Activated T-cell treated with anti-CD3 and anti-CD28 coated beads, Interleukin-2, amount 50 U/mL, for 24 hours (primary cell): ENCODE results near the gene PEX11B.
"Not testable (repeated sequence)": the region's sequence is repeated elsewhere in the genome, so short reads cannot be mapped to it uniquely, and the experiment has no call there.

ENCODE experiments used
- DNase-seq: peaks from one replicate; pipeline ENCODE4 v3.0.0-alpha.2; 2020
- H3K27ac Mint-ChIP-seq: 2 replicates; pipeline ENCODE4 v1.8.0; 2020; ENCODE audit warnings: mild to moderate bottlenecking, mixed read lengths
- H3K27me3 Mint-ChIP-seq: 2 replicates; pipeline ENCODE4 v1.8.0; 2020; ENCODE audit warnings: mixed read lengths
- H3K36me3 Mint-ChIP-seq: 2 replicates; pipeline ENCODE4 v1.8.0; 2020; ENCODE audit warnings: low read depth, mixed read lengths
- H3K4me1 Mint-ChIP-seq: 2 replicates; pipeline ENCODE4 v1.8.0; 2020; ENCODE audit warnings: low read depth, mixed read lengths
- H3K4me3 Mint-ChIP-seq: 2 replicates; pipeline ENCODE4 v1.8.0; 2020; ENCODE audit warnings: mild to moderate bottlenecking, moderate library complexity, mixed read lengths
- H3K9me3 Mint-ChIP-seq: 2 replicates; pipeline ENCODE4 v1.8.0; 2020; ENCODE audit warnings: mixed read lengths

The PEX11B gene

DNA sequence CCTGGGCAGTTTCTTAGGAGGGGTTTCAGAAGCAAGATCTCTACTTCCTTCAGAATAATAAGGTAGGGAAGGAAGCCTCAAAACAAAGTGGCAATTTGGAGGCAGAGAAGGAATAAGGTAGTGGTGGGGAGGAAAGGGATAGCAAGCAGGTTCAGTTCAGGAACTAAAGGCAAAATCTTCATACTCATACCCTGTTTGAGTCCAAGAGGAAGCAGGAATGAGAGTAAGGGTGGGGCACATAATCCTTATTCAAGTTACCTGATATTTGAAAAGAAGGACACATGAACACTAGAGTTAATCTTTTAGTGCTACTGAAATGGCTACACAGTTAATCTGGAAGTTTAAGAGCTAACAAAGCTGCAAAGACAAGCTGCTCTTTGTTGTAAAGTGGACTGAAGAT lies 17.2 kb upstream of the PEX11B start:
- peaks cover 57% of the 10 kb centered on the region for H3K36me3 Mint-ChIP-seq
- H3K27me3 Mint-ChIP-seq, result no peaks in the 10 kb centered on the region
- H3K4me1 Mint-ChIP-seq, result peaks cover 26% of the 10 kb centered on the region
- DNase-seq, result no peak
- H3K27ac Mint-ChIP-seq, result peak overlapping the region; percentile 7
- H3K9me3 Mint-ChIP-seq, result no peaks in the 10 kb centered on the region
- no peak overlapping the region for H3K4me3 Mint-ChIP-seq

DNA sequence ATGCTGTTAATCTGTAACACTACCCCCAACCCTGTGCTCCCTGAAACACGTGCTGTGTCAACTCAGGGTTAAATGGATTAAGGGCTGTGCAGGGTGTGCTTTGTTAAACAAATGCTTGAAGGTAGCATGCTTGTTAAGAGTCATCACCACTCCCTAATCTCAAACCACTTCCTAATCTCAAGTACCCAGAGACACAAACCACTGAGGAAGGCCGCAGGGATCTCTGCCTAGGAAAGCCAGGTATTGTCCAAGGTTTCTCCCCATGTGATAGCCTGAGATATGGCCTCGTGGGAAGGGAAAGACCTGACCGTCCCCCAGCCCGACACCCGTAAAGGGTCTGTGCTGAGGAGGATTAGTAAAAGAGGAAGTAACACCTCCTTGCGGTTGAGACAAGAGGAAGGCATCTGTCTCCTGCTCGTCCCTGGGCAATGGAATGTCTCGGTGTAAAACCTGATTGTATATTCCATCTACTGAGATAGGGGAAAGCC lies 14.0 kb upstream of the PEX11B start:
- H3K4me3 Mint-ChIP-seq, result peak overlapping the region; percentile 45
- not testable (repeated sequence) for H3K9me3 Mint-ChIP-seq
- DNase-seq, result peak; percentile 70

DNA sequence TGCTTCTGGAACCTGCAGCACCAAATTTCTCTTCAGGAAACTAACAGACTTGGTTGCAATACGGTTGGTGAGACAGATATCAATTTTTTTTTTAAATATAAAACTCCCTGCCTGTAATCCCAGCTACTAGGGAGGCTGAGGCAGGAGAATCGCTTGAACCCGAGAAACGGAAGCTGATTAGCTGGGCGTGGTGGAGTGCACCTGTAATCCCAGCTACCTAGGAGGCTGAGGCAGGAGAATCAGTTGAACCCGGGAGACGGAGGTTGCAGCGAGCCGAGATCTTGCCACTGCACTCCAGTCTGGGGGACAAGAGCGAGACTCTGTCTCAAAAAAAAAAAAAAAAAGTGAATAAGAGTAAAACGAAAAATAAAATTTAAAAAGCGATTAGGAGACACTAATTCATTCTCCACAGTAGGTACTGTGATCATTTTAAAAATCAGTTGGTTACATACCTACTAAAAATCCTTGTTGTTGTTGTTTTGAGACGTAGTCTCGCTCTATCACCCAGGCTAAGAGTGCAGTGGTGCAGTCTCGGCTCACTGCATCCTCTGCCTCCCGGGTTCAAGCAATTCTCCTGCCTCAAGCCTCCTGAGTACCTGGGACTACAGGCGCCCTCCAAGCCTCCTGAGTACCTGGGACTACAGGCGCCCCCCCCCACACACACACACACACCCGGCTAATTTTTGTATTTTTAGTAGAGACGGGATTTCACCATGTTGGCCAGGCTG lies 9.6 kb upstream of the PEX11B start:
- Mint-ChIP-seq H3K4me1 (peaks cover 38% of the 10 kb centered on the region), H3K9me3 (no peaks in the 10 kb centered on the region), H3K36me3 (peaks cover 33% of the 10 kb centered on the region), H3K27me3 (no peaks in the 10 kb centered on the region), H3K4me3 (no peak overlapping the region), H3K27ac (no peak overlapping the region)
- DNase-seq, result no peak

More for the DNA sequence above, 14.0 kb upstream of the PEX11B start:
- Mint-ChIP-seq H3K36me3 (peaks cover 55% of the 10 kb centered on the region), H3K4me1 (peaks cover 31% of the 10 kb centered on the region), H3K27ac (peak overlapping the region; percentile 91)
- not testable (repeated sequence) for H3K27me3 Mint-ChIP-seq

DNA sequence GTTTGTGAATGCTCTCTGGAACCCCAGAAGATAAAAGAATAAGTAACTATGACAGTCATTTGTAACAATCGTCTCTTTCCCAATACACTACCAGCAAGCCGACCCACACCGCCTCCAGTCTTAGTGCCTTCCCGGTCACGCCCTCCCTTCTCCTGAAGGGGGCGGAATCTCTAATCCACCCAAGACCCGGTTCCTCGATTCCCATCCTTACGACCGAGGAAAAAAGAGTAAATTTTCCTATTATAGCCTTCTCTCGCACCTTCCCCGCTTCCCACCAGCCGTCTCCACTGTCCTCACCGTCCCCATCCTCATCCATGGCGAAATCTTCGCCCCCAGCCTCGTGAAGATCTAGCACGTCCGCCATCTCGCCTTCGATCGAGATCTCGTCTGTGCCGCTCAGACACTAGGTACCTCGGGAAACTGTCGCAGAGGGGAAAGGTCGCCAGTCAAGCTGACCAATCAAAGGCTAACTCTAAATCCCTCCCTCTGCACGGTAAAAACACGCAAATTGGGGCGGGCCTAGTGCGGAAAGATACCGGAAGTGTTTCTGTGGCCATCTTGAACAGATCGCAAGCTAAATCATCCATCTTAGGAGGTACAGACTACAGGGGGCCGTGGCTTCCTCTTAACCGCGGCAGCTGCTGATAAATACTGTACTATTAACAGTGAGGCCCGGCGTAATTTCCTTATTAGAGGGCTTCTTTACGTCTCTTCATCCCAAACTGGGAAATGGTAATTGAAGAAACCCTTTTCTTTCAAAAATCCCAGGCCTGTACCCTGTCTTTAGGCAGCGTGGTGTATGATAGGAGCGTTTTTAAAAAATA lies 8.8 kb upstream of the PEX11B start, which contains the start of gene RBM8A:
Gene RBM8A (minus strand): TSS at position 422 of the 824 bp plus-strand sequence. CDS start 58 bp downstream, at position 364.
- no peaks in the 10 kb centered on the region for H3K27me3 Mint-ChIP-seq
- H3K4me3 Mint-ChIP-seq, result no peak within 1 kb of the TSS
- H3K36me3 Mint-ChIP-seq, result peaks cover 37% of the 10 kb centered on the region
- peaks cover 33% of the 10 kb centered on the region for H3K4me1 Mint-ChIP-seq
- H3K27ac Mint-ChIP-seq, result no peak within 1 kb of the TSS
- no peaks in the 10 kb centered on the region for H3K9me3 Mint-ChIP-seq
- peak; percentile 91 for DNase-seq

DNA sequence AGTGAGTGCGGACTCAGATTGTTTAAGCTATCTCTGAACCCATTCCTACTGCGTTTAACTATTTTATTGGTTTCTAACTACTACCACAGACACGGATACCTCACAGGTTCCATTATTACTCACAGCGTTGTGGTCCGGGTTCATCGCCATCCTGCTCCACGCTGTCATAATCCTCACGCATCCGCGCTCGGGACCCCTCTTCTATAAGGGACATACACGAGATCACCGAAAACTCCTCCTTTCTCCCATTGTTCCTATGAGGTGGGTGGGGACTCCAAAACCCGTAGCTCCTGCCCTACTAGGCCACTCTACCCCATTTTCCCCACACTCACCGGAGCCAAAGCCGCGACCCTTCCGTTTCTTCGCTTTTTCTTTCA lies 8.2 kb upstream of the PEX11B start:
- Mint-ChIP-seq H3K36me3 (peaks cover 37% of the 10 kb centered on the region), H3K9me3 (no peaks in the 10 kb centered on the region), H3K27me3 (no peaks in the 10 kb centered on the region), H3K4me1 (peaks cover 32% of the 10 kb centered on the region), H3K27ac (no peak overlapping the region), H3K4me3 (no peak overlapping the region)
- peak; percentile 75 for DNase-seq

DNA sequence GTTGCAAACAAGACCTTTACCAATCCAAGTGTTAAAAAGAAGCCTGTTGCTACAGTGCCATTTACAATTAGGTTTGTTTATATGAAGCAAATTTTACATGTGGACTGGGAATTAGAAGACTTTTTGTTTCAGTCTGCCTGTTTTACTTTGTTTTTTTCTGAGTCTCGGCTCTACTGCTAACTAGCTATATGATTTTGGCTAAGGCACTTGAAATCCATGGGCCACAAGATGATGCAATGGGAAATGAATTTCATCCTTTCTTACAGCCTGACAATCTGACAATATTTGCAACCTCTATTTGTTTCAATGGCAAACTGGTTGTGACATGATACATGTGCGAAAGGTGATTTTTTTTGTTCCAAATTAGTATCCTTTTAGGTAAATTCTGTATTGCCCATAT lies 3.7 kb upstream of the PEX11B start:
- Mint-ChIP-seq H3K27ac (peak overlapping the region; percentile 59), H3K4me3 (no peak overlapping the region), H3K27me3 (no peaks in the 10 kb centered on the region), H3K4me1 (peaks cover 55% of the 10 kb centered on the region), H3K36me3 (peaks cover 52% of the 10 kb centered on the region), H3K9me3 (no peaks in the 10 kb centered on the region)
- DNase-seq, result no peak

DNA sequence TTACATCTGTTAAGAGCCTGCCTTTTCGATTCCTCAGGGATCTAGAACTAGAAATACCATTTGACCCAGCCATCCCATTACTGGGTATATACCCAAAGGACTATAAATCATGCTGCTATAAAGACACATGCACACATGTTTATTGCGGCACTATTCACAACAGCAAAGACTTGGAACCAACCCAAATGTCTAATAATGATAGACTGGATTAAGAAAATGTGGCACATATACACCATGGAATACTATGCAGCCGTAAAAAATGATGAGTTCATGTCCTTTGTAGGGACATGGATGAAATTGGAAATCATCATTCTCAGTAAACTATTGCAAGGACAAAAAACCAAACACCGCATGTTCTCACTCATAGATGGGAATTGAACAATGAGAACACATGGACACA lies 1.8 kb upstream of the PEX11B start:
- Mint-ChIP-seq H3K4me3 (peak overlapping the region; percentile 93), H3K36me3 (peaks cover 68% of the 10 kb centered on the region), H3K27ac (peak overlapping the region; percentile 75), H3K4me1 (peaks cover 62% of the 10 kb centered on the region)
- not testable (repeated sequence) for H3K27me3 Mint-ChIP-seq, H3K9me3 Mint-ChIP-seq, DNase-seq

DNA sequence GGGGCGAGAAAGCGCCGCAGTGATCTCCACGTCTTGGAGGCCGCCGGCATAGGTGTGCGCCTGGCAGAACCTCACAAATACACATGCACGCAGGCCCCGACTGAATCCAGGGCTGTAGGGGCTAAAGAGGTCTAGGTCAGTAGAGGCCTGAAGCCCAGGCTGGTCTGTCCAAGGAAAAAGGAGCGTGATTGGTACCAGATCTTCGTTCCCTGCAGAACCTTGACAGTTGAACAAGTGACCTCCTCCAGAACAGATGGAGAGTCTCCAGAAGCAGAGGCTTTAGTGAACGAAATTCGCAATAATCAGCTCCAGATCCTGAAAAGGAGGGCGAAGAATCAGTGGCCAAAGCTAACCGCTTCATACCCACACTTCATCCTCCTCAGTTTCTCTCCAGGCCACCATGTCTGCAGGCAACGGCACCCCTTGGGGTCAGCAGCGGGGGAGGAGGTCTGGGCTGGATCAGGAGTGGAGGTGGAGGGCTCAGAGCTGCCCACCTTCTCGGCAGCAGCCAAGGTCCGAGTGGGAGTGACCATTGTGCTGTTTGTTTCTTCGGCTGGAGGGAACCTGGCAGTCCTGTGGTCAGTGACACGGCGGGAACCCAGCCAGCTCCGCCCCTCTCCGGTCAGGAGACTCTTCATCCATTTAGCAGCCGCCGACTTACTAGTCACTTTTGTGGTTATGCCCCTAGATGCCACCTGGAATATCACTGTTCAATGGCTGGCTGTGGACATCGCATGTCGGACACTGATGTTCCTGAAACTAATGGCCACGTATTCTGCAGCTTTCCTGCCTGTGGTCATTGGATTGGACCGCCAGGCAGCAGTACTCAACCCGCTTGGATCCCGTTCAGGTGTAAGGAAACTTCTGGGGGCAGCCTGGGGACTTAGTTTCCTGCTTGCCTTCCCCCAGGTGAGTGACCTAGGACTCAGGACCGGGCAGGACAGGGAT lies 749 bp upstream of the PEX11B start:
- Mint-ChIP-seq H3K4me1 (peaks cover 62% of the 10 kb centered on the region), H3K4me3 (peak overlapping the region; percentile 93), H3K36me3 (peaks cover 75% of the 10 kb centered on the region), H3K27ac (peak overlapping the region; percentile 97), H3K9me3 (no peaks in the 10 kb centered on the region), H3K27me3 (no peaks in the 10 kb centered on the region)
- DNase-seq, result peak; percentile 46

DNA sequence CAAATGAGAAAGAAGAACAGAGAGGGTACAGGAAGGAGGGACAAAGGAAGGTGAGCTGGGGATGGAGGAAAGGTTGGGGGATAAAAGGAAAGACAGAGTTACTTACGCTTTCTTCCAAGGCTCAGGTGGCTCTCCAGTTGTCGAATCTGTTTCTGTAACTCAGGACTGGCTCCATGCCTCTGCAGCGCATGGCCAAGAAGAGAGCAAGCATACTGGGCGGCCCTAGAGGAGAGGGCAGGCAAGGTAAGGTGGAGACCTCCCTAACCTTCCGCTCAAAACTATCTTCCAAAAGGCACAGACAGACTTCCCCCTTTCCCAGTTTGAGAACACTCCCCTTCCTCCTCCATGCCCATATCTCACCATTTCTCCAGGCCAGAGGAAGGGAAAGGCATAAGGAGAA lies 922 bp downstream of the PEX11B start:
- H3K27me3 Mint-ChIP-seq, result no peaks in the 10 kb centered on the region
- H3K36me3 Mint-ChIP-seq, result peaks cover 74% of the 10 kb centered on the region
- DNase-seq, result no peak
- H3K4me1 Mint-ChIP-seq, result peaks cover 63% of the 10 kb centered on the region
- H3K27ac Mint-ChIP-seq, result peak overlapping the region; percentile 97
- H3K4me3 Mint-ChIP-seq, result peak overlapping the region; percentile 93
- H3K9me3 Mint-ChIP-seq, result no peaks in the 10 kb centered on the region

DNA sequence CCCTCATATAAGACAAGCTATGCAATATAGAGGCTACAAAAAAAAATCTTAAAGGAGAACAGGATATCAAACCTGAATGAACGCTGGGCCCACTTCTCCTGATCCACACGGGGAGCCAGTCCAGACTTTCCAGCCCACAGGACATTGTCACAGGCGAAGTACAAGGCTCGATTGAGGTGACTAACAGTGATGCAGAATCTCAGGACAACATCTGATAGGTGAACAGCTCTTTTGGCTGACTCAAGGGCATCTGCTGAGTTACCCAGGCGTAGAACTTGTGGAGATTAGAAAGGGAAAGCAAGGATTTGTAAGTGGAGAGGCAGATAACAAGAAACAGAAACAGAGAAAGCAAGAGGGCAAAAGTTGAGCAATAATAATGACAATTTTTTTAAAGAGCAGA lies 1.8 kb downstream of the PEX11B start:
- peak overlapping the region; percentile 81 for H3K27ac Mint-ChIP-seq
- H3K36me3 Mint-ChIP-seq, result peaks cover 77% of the 10 kb centered on the region
- no peak for DNase-seq
- H3K4me1 Mint-ChIP-seq, result peaks cover 59% of the 10 kb centered on the region
- H3K4me3 Mint-ChIP-seq, result peak overlapping the region; percentile 93
- H3K27me3 Mint-ChIP-seq, result no peaks in the 10 kb centered on the region
- no peaks in the 10 kb centered on the region for H3K9me3 Mint-ChIP-seq

DNA sequence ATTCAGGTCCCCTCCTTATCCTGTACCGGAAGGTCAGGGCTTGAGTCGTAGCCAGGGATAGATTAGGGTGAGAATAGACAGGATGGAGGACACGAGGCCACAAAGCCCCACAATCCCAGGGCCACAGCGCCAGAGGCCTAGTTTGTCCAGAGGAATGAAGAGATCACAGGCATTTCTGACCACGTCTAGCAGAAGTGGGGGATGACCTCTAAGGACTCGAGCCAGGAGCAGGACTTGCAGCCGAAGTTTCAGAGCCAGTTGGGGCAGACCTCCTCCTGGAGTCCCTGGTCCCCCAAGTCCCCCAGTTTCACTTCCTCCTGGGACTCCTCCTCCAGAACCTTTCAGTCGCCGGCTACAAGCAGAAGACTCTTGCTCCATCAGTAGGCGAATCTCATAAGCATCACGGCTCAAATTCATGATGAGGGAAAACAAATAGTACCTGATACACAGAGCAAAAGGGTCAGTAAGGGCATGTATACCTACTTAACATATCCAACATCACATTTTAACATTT lies 6.3 kb downstream of the PEX11B start:
- Mint-ChIP-seq H3K4me3 (no peak overlapping the region), H3K27me3 (no peaks in the 10 kb centered on the region), H3K4me1 (peaks cover 30% of the 10 kb centered on the region), H3K36me3 (peaks cover 67% of the 10 kb centered on the region), H3K27ac (peak overlapping the region; percentile 62), H3K9me3 (no peaks in the 10 kb centered on the region)
- DNase-seq, result no peak

DNA sequence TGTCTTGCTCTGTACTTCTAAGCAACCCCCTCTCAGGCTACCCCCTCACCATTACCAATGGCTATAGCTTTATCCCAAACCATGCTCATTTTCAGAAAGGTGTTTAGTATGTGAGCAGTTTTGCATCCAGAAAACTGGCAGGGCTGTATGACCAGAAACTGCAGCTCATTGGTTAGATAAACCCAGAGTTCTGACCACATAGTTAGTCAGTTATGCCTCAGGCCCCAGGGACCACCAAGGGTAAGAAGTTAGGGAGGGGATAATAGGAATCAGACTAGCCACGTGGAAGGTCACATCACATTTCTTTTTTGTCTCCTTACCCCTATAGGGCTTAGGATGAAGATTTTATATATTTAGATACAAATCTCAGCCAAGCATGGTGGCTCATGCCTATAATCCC lies 9.9 kb downstream of the PEX11B start:
- H3K36me3 Mint-ChIP-seq, result peaks cover 38% of the 10 kb centered on the region
- DNase-seq, result no peak
- H3K4me1 Mint-ChIP-seq, result peaks cover 12% of the 10 kb centered on the region
- H3K27me3 Mint-ChIP-seq, result no peaks in the 10 kb centered on the region
- H3K4me3 Mint-ChIP-seq, result no peak overlapping the region
- no peaks in the 10 kb centered on the region for H3K9me3 Mint-ChIP-seq
- no peak overlapping the region for H3K27ac Mint-ChIP-seq

DNA sequence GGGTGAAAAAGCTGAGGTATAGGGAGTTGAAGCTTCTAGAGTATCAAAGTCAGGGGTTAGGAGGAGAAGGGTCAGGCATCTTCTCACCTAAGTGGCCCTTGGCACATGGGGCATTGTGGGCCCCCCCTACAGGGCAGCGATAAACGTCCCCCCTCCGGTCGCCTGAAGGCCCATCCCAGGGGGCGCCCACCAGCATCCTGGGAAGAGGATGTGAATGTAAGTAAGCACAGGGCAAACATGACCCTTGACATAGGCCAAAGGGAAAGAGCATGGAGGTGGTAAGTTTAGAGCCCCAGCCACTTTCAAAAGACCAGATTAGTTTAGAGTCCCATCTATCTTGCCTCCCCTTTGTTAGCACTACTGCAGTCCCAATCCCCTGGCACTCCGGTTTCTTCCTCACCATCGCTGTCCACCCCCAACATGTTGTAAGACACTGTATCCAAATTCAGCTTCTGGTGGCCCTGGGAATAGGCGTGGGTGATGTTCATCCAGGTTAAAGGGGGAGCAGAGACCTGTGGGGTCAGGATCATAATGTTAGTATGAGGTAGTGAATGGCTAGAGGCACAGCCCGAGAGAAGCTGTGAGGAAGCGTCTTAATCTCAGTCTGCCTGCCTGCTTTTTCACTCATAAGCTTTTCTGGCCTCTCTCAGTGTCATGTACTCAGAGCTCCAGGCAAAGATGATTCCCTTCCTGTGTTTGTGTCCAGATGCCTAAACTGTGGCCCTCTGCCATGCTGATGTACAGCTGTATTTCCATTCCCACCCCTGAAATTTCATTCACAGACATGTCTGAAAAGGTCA lies 11.4 kb downstream of the PEX11B start:
- H3K4me3 Mint-ChIP-seq, result no peak overlapping the region
- peaks cover 24% of the 10 kb centered on the region for H3K36me3 Mint-ChIP-seq
- DNase-seq, result no peak
- no peaks in the 10 kb centered on the region for H3K9me3 Mint-ChIP-seq
- no peak overlapping the region for H3K27ac Mint-ChIP-seq
- H3K27me3 Mint-ChIP-seq, result no peaks in the 10 kb centered on the region
- H3K4me1 Mint-ChIP-seq, result peaks cover 5% of the 10 kb centered on the region
